Keratinocyte (primary cell): ENCODE data around the gene SLA2.

ENCODE experiments used
- EZH2 ChIP-seq: IDR thresholded peaks from one replicate; pipeline ENCODE4 v1.6.1; 2012; ENCODE audit warnings: inconsistent platforms, mild to moderate bottlenecking, low read length, moderate library complexity
- TF ChIP-seq, protein P1 (sequence below), 3 experiments: IDR thresholded peaks in 1 of 3; conservative IDR thresholded peaks in 1 of 3; optimal IDR thresholded peaks in 1 of 3; 2 replicates in 2 of 3; 3 replicates in 1 of 3; pipeline versions ENCODE3 to v1.5.1; 2011; ENCODE audit warnings: low read length in 3 of 3, mild to moderate bottlenecking in 3 of 3, moderate library complexity in 2 of 3, control low read depth in 1 of 3, inconsistent platforms in 1 of 3; ENCODE audit not compliant: insufficient read depth in 2 of 3; ENCODE audit errors: extremely low read depth in 1 of 3

DNA sequence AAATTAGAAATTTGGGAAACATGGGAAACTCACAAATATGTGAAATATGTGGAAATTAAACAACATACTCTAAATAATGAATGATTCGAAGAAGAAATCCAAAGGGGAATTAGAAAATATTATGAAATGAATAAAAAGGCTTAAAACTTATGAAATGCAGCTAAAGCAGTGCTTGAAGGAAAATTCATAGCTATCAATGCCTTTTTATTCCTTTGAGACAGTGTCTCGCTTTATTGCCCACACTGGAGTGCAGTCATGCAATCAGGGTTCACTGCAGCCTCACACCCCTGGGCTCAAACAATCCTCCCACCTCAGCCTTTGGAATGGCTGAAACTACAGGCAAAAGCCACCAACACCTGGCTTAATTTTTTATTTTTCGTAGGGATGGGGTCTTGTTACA is 80.5 kb downstream of the SLA2 start:
- TF ChIP-seq, protein P1, sequence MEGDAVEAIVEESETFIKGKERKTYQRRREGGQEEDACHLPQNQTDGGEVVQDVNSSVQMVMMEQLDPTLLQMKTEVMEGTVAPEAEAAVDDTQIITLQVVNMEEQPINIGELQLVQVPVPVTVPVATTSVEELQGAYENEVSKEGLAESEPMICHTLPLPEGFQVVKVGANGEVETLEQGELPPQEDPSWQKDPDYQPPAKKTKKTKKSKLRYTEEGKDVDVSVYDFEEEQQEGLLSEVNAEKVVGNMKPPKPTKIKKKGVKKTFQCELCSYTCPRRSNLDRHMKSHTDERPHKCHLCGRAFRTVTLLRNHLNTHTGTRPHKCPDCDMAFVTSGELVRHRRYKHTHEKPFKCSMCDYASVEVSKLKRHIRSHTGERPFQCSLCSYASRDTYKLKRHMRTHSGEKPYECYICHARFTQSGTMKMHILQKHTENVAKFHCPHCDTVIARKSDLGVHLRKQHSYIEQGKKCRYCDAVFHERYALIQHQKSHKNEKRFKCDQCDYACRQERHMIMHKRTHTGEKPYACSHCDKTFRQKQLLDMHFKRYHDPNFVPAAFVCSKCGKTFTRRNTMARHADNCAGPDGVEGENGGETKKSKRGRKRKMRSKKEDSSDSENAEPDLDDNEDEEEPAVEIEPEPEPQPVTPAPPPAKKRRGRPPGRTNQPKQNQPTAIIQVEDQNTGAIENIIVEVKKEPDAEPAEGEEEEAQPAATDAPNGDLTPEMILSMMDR (optimal IDR thresholded peaks at IDR 0.05 in 1 of 3, IDR thresholded peaks at IDR 0.05 in 1 of 3, conservative IDR thresholded peaks at IDR 0.05 in 1 of 3; ENCODE audit: extremely low read depth in 1 of 3, insufficient read depth in 2 of 3, low read length in 3 of 3), result no peak
- no peak for TF ChIP-seq EZH2
